ENCODE results near the gene BCAS1.
"Not testable (repeated sequence)": the region's sequence is repeated elsewhere in the genome, so short reads cannot be mapped to it uniquely, and the experiment has no call there.

Gene BCAS1

GRCh38 chr20:53940907-53941545 is 129.4 kb downstream of the BCAS1 start:
- peak in 7 of 14 donors; percentile 17 to 73 (median 29) for DNase-seq

GRCh38 chr20:53940360-53940702 is 130.1 kb downstream of the BCAS1 start:
- DNase-seq = no peak

- peak in 11 of 14 donors; percentile 34 to 82 (median 76) for DNase-seq
Measured at GRCh38 chr20:53939572-53940359, 130.6 kb downstream of the BCAS1 start.

- no peak for DNase-seq
Measured at GRCh38 chr20:53939190-53939571, 131.2 kb downstream of the BCAS1 start.

- no peak for DNase-seq
Measured at GRCh38 chr20:53938739-53939138, 131.7 kb downstream of the BCAS1 start.

DNA sequence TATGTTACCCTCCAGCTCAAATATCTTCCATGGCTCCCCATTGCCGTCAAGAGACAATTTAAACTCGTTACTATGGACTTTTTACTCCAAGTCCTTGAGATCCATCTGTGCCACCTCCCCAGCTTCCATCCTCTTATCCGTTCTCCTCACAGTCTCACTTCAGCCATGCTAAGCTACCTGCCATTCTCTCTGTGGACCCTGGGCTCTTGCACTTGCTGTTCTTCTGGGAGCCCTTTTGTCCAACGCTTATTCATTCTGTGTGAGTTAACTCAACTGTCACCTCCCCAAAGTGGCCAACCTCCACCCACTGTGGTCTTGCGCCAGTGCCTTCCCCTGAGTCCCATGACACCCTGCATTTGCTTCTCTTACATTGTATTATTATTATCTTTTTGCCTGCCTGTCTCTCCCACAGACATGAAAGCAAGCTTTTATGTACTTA is 132.4 kb downstream of the BCAS1 start:
- DNase-seq = no peak

GRCh38 chr20:53937339-53937741 is 133.1 kb downstream of the BCAS1 start:
- no peak for DNase-seq

GRCh38 chr20:53935344-53936084 is 134.9 kb downstream of the BCAS1 start:
- no peak for DNase-seq

GRCh38 chr20:53934421-53935343 is 135.7 kb downstream of the BCAS1 start:
- DNase-seq = no peak

DNA sequence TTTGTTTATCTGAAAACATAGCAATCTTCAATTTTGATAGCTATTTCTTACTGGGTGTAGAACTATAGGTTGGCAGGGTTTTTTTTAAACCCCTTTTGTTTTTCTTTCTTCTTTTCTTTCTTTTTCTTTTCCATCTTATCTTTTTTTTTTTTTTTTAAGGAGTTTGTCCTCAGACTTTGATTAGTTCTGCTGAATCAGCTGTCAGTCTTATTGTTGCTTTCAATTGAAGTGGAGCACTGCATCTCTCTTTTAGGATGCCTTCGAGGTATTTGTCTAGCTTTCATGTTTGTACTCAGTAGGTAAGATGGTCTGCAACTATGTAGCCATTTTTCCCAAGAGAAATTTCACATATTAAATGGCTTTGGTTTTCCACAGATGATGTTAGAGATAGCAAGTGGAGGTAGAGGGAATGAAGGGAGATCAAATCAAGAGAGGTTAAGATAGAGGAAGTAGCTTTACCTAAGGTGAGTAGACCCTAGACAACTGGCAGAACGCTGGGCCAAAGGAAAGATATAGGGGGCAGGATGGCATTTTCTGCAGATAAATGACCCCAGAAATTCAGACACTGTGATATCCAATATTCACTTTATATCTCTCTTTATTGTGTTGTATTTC is 137.1 kb downstream of the BCAS1 start:
- DNase-seq = no peak

DNA sequence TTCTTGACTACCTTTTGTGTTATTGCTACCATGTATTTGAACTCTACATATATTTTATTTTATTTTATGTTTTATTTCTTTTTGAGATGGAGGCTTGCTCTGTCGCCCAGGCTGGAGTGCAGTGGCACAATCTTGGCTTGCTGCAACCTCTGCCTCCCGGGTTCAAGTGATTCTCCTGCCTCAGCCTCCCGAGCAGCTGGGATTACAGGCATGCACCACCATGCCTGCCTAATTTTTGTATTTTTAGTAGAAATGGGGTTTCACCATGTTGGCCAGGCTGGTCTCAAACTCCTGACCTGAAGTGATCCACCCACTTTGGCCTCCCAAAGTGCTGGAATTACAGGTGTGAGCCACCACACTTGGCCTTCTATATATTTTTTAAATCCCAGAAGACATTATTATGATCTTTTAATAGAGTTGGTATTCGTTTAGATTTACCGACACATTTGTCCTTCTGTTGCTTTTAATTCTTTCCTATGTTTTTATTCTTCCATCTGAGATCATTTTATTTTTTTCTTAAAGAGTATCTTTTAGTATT is 137.7 kb downstream of the BCAS1 start:
- DNase-seq = not testable (repeated sequence)

DNA sequence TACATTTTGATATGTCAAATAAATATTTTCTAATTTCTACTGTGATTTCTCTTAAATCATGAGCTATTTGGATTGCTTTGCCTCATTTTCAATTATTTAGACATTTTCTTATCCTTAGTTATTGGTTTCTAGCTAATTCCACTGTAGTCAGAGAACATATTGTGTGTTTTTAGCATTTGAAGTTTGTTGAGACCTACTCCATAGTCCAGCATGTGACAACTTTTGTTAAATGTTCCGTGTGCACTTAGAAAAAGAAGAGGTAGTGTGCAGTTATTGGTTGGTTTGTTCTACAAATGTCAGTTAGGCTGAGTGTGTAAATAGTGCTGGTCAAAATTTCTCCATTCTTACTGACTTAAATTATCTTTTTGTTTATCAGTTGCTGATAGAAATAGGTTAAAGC is 138.8 kb downstream of the BCAS1 start:
- DNase-seq = no peak

DNA sequence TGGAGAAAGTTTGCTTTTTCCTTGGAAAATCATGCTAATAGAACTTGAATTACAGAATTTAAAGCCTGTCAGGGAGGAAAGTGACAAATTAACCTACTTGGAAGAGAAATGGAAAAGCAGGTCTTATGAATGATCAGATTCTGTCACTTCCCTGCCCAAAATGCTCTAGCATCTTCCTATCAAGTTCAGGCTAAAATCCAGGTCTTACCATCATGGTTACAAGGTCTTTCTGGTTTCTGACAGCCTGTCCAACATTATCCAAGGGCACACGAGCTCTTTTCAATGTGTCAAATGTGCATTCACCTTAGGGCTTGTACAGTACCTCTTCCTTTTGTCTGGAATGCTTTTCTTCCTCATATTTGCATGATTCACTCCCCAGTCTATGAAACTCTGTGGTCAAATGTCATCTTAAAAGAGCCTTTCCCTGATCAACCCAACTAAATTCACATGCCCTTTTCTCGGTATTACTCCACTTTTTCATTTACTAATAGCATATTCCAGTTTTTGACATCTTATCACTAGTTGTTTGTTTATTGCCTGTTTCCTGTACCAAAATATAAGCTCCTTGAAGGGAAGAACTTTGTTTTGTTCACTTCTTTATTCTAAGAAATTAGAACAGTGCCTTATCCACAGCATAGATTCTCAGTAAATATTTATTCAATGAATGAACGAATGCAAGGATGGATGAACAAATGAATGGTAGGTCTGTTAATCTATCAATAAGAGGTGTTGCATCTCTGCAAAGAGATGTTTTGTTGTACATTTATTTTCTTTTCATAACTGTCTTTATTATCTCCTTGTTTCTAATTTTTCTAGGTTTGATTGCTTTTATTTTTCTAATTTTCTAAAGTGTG is 139.5 kb downstream of the BCAS1 start:
- no peak for DNase-seq

- DNase-seq = no peak
Measured at GRCh38 chr20:53929974-53930650, 140.3 kb downstream of the BCAS1 start.

GRCh38 chr20:53929399-53929798 is 141.0 kb downstream of the BCAS1 start:
- no peak for DNase-seq

GRCh38 chr20:53927990-53928389 is 142.4 kb downstream of the BCAS1 start:
- DNase-seq = no peak

DNA sequence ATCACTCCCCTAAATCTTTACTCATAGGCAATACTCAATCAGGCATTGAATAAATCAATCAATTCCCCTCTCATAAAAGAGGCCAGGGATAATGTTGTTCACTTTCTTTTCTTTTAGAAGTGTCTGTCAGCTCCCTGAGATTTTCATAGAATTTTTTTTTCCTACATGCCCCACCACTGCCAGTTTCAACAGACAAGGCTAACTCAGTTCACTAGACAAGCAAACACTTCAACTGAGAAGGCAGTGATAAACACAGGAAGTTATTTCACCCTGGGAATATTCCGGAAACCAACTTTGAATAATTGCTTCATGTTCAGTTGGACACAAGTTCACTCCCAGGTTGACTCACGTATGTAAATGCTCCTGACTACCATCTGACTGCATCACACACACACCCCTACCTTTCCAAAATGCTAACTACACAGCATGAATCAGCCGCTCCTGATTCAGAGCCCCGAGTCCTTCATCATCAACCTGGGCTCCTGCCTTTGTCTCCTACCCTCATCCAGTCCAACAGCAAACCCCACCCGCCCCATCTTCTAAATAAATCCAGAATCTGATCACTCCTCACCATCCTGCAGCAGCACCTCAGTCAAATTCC is 143.9 kb downstream of the BCAS1 start:
- DNase-seq = no peak

DNA sequence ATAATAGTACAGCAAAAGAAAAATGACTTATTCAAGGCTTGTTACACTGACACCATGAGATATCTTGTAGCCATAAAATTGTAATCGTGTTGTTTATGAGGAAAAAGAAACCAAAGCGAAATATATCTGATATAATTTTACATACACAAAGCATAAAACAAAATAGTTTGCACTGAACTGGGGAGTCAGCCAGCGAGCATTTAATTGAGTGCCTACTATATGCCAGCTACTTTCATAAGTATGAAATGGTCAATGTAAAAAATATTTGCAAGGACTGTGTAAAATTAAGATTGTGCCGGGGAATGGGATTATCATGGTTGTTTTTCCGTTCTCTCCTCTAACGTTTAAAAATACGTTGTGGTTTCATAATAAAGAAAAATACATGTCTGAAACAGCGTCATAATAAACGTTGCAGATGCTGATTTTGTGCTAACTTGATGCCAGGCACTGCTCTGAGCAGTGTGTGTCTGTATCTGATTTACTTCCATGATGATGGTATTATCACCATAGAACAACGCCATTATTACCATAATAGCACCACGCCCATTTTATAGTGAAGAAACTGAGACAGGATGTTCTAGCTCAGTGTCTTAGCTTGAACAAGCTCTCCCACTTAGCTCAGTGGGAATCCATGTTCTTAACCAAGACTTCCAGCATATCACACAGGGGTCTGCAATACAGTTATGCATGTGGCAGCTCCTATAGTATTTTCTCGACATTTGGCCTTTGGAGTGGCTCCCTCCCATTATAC is 144.6 kb downstream of the BCAS1 start:
- DNase-seq = no peak

Measured in C1 segment of cervical spinal cord (tissue), 14 donors.